Measurements from ENCODE around the gene SPDYC.

Gene SPDYC

GRCh38 chr11:65129649-65130441 is 40.2 kb upstream of the SPDYC start:
- TF ChIP-seq TAF1 (IDR thresholded peaks at IDR 0.05; ENCODE audit: borderline replicate concordance, insufficient read depth, low read length) (no peak), POLR2AphosphoS5 (IDR thresholded peaks at IDR 0.05; ENCODE audit: low read depth, low read length) (no peak), SIN3A (IDR thresholded peaks at IDR 0.05; ENCODE audit: borderline replicate concordance, insufficient read depth, low read length) (no peak), FOXP2 (optimal IDR thresholded peaks at IDR 0.05; ENCODE audit: borderline replicate concordance, extremely low read depth, extremely low read length, insufficient read depth) (no peak), REST (IDR thresholded peaks at IDR 0.05; ENCODE audit: insufficient read depth in 1 of 2, low read depth in 2 of 2, low read length in 2 of 2) (no peak)

- no peak for TF ChIP-seq POLR2AphosphoS5 (IDR thresholded peaks at IDR 0.05; ENCODE audit: low read depth, low read length)
Observed at GRCh38 chr11:65130631-65131416, 39.2 kb upstream of the SPDYC start.

GRCh38 chr11:65131417-65131776 is 38.6 kb upstream of the SPDYC start:
- no peak for TF ChIP-seq SIN3A (IDR thresholded peaks at IDR 0.05; ENCODE audit: borderline replicate concordance, insufficient read depth, low read length)
- TF ChIP-seq REST (IDR thresholded peaks at IDR 0.05; ENCODE audit: insufficient read depth in 1 of 2, low read depth in 2 of 2, low read length in 2 of 2): no peak
- TF ChIP-seq FOXP2 (optimal IDR thresholded peaks at IDR 0.05; ENCODE audit: borderline replicate concordance, extremely low read depth, extremely low read length, insufficient read depth): no peak

GRCh38 chr11:65131895-65132237 is 38.2 kb upstream of the SPDYC start:
- no peak for TF ChIP-seq TAF1 (IDR thresholded peaks at IDR 0.05; ENCODE audit: borderline replicate concordance, insufficient read depth, low read length)

GRCh38 chr11:65132238-65132987 is 37.6 kb upstream of the SPDYC start:
- TF ChIP-seq POLR2AphosphoS5 (IDR thresholded peaks at IDR 0.05; ENCODE audit: low read depth, low read length): no peak
- TF ChIP-seq REST (IDR thresholded peaks at IDR 0.05; ENCODE audit: insufficient read depth in 1 of 2, low read depth in 2 of 2, low read length in 2 of 2): no peak
- TF ChIP-seq SIN3A (IDR thresholded peaks at IDR 0.05; ENCODE audit: borderline replicate concordance, insufficient read depth, low read length): no peak
- no peak for TF ChIP-seq FOXP2 (optimal IDR thresholded peaks at IDR 0.05; ENCODE audit: borderline replicate concordance, extremely low read depth, extremely low read length, insufficient read depth)
- TF ChIP-seq TAF1 (IDR thresholded peaks at IDR 0.05; ENCODE audit: borderline replicate concordance, insufficient read depth, low read length): no peak

Measured in PFSK-1 (cell line).